ENCODE data around the gene ASPN.
A peak's percentile ranks its signal among the peaks of the same experiment; 100 is the strongest.

Gene ASPN

GRCh38 chr9:92501671-92502393 lies 19.5 kb upstream of the ASPN start:
- peak; percentile 22 for DNase-seq (ENCODE audit: low spot score)
- in situ Hi-C loops (cut with MboI; ENCODE audit: low pct_unique_long_range_greater_than_20kb, low sequenced_read_pairs, unreplicated experiment) = no loop called here
- peak; percentile 52 for TF ChIP-seq CTCF (IDR thresholded peaks at IDR 0.05; ENCODE audit: extremely low read depth, insufficient read depth, missing control alignments)

- in situ Hi-C loops (cut with MboI; ENCODE audit: low pct_unique_long_range_greater_than_20kb, low sequenced_read_pairs, unreplicated experiment) = no loop called here
- DNase-seq (ENCODE audit: low spot score) = no peak
- TF ChIP-seq CTCF (IDR thresholded peaks at IDR 0.05; ENCODE audit: extremely low read depth, insufficient read depth, missing control alignments) = no peak
Measured at GRCh38 chr9:92500725-92501124, 18.4 kb upstream of the ASPN start.

- in situ Hi-C loops (cut with MboI; ENCODE audit: low pct_unique_long_range_greater_than_20kb, low sequenced_read_pairs, unreplicated experiment) = no loop called here
- TF ChIP-seq CTCF (IDR thresholded peaks at IDR 0.05; ENCODE audit: extremely low read depth, insufficient read depth, missing control alignments) = no peak
- no peak for DNase-seq (ENCODE audit: low spot score)
Measured at GRCh38 chr9:92499701-92500100, 17.4 kb upstream of the ASPN start.

GRCh38 chr9:92496396-92497176 lies 14.3 kb upstream of the ASPN start:
- TF ChIP-seq CTCF (IDR thresholded peaks at IDR 0.05; ENCODE audit: extremely low read depth, insufficient read depth, missing control alignments) = no peak
- in situ Hi-C loops (cut with MboI; ENCODE audit: low pct_unique_long_range_greater_than_20kb, low sequenced_read_pairs, unreplicated experiment) = no loop called here
- no peak for DNase-seq (ENCODE audit: low spot score)

- TF ChIP-seq CTCF (IDR thresholded peaks at IDR 0.05; ENCODE audit: extremely low read depth, insufficient read depth, missing control alignments) = no peak
- DNase-seq (ENCODE audit: low spot score) = no peak
- in situ Hi-C loops (cut with MboI; ENCODE audit: low pct_unique_long_range_greater_than_20kb, low sequenced_read_pairs, unreplicated experiment) = no loop called here
Measured at GRCh38 chr9:92494856-92495255, 12.6 kb upstream of the ASPN start.

- TF ChIP-seq CTCF (IDR thresholded peaks at IDR 0.05; ENCODE audit: extremely low read depth, insufficient read depth, missing control alignments) = no peak
- DNase-seq (ENCODE audit: low spot score) = no peak
- in situ Hi-C loops (cut with MboI; ENCODE audit: low pct_unique_long_range_greater_than_20kb, low sequenced_read_pairs, unreplicated experiment) = no loop called here
Measured at GRCh38 chr9:92493749-92494387, 11.6 kb upstream of the ASPN start.

Data from GM13977 (cell line).